Stomach (tissue), 4 donors: ENCODE data around the gene CNOT6L.

ENCODE experiments used
- POLR2A ChIP-seq, 4 donors: fragments of 450-650 bp; IDR thresholded peaks; one replicate each; pipeline ENCODE4 v1.6.1; 2016; ENCODE audit warnings: antibody characterized with exemption in 4 of 4, control low read depth in 2 of 4, mild to moderate bottlenecking in 1 of 4, moderate library complexity in 1 of 4
- POLR2AphosphoS5 ChIP-seq, 3 donors: sonication (generic); formaldehyde crosslinking; IDR thresholded peaks; one replicate each; pipeline ENCODE4 v1.6.1; 2016; ENCODE audit warnings: antibody characterized with exemption in 3 of 3
- TF ChIP-seq, protein P1 (sequence below), 7 experiments: fragments of 450-650 bp in 4 of 7; fragments of 200-600 bp in 3 of 7; sonication (generic) in 3 of 7; IDR thresholded peaks; one replicate each; pipeline ENCODE4 v1.5.1; 2016 to 2019; ENCODE audit warnings: antibody characterized with exemption in 7 of 7, control low read depth in 2 of 7, mild to moderate bottlenecking in 1 of 7

DNA sequence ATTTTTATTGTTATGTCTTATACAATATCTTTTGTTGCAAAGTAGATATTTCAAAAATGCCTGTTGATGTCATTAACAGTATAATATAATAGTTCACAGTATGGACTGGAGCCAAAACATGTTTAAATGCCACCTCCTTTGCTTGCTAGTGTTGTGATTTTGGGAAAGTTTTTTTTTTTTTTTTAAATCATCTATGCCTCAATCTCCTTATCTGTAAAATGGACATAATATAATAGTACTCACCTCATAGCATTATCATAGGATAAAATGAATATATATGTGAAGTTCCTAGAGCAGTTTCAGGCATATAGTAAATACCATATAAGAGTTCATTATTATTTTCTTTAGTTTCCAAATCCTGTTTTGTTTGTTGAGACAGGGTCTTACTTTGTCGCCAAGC is 25.2 kb upstream of the CNOT6L start:
- TF ChIP-seq, protein P1, sequence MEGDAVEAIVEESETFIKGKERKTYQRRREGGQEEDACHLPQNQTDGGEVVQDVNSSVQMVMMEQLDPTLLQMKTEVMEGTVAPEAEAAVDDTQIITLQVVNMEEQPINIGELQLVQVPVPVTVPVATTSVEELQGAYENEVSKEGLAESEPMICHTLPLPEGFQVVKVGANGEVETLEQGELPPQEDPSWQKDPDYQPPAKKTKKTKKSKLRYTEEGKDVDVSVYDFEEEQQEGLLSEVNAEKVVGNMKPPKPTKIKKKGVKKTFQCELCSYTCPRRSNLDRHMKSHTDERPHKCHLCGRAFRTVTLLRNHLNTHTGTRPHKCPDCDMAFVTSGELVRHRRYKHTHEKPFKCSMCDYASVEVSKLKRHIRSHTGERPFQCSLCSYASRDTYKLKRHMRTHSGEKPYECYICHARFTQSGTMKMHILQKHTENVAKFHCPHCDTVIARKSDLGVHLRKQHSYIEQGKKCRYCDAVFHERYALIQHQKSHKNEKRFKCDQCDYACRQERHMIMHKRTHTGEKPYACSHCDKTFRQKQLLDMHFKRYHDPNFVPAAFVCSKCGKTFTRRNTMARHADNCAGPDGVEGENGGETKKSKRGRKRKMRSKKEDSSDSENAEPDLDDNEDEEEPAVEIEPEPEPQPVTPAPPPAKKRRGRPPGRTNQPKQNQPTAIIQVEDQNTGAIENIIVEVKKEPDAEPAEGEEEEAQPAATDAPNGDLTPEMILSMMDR (IDR thresholded peaks at IDR 0.05), result no peak
- TF ChIP-seq POLR2A (IDR thresholded peaks at IDR 0.05) (no peak), POLR2AphosphoS5 (IDR thresholded peaks at IDR 0.05) (no peak)
